ENCODE measurements around the gene TSEN2. TPM values are rescaled to one million over a fixed set of nuclear protein-coding genes. Genes with fewer than 3 reads are reported as not detected.
A peak's percentile ranks its signal among the peaks of the same experiment; 100 is the strongest.

Gene TSEN2
- total and polyA plus RNA-seq, 2 of the 13 experiments (the other 11 are each of a cell fraction or from before 2014, with no cell fraction given): 11.0 to 17.3 TPM

DNA sequence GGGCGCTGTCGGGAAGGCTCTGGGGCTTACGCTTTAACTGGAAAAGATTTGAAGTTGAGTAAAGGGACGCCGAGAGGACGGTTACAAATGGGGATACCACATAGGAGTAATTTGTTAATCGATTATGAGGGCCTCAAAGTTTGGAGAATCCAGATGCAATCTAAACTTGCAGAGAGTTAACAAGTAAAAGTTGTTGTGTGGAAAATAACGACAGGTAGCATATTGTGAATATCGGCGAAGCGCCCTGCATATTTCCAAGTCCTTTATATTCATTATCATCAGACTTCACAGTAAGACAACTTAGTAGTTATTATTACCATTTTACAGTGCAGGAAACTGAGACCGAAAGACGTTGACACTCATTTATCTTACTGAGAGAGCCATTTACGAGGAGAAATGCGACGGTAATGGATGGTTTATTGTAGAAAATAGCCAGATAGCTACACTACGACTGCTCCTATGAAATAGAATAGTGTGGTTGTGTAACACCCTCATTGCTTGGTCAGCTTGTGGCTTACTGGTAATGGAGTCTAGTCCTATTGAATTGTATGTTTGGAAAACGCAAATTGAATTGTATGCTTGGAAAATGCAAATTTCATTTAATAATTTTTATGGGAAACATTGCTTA is 73.3 kb downstream of the TSEN2 start (continued):
- TF ChIP-seq, protein P1, sequence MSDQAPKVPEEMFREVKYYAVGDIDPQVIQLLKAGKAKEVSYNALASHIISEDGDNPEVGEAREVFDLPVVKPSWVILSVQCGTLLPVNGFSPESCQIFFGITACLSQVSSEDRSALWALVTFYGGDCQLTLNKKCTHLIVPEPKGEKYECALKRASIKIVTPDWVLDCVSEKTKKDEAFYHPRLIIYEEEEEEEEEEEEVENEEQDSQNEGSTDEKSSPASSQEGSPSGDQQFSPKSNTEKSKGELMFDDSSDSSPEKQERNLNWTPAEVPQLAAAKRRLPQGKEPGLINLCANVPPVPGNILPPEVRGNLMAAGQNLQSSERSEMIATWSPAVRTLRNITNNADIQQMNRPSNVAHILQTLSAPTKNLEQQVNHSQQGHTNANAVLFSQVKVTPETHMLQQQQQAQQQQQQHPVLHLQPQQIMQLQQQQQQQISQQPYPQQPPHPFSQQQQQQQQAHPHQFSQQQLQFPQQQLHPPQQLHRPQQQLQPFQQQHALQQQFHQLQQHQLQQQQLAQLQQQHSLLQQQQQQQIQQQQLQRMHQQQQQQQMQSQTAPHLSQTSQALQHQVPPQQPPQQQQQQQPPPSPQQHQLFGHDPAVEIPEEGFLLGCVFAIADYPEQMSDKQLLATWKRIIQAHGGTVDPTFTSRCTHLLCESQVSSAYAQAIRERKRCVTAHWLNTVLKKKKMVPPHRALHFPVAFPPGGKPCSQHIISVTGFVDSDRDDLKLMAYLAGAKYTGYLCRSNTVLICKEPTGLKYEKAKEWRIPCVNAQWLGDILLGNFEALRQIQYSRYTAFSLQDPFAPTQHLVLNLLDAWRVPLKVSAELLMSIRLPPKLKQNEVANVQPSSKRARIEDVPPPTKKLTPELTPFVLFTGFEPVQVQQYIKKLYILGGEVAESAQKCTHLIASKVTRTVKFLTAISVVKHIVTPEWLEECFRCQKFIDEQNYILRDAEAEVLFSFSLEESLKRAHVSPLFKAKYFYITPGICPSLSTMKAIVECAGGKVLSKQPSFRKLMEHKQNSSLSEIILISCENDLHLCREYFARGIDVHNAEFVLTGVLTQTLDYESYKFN (CRISPR knock-in tag; conservative IDR thresholded peaks at IDR 0.05): 0 out of 2 replicates have a peak, but pooled peaks have one; percentile 1
- no peak for TF ChIP-seq ZNF24 (IDR thresholded peaks at IDR 0.05)
- no peak for TF ChIP-seq TCF7L2 (IDR thresholded peaks at IDR 0.05; ENCODE audit: low read depth, low read length)
- no peak for TF ChIP-seq ZNF775 (CRISPR knock-in tag; IDR thresholded peaks at IDR 0.05; ENCODE audit: borderline replicate concordance)
- TF ChIP-seq YEATS2 (CRISPR knock-in tag; IDR thresholded peaks at IDR 0.05; ENCODE audit: borderline replicate concordance): no peak
- TF ChIP-seq CREM (IDR thresholded peaks at IDR 0.05): no peak
- TF ChIP-seq CREM (CRISPR knock-in tag; IDR thresholded peaks at IDR 0.05): no peak
- TF ChIP-seq, protein P2, sequence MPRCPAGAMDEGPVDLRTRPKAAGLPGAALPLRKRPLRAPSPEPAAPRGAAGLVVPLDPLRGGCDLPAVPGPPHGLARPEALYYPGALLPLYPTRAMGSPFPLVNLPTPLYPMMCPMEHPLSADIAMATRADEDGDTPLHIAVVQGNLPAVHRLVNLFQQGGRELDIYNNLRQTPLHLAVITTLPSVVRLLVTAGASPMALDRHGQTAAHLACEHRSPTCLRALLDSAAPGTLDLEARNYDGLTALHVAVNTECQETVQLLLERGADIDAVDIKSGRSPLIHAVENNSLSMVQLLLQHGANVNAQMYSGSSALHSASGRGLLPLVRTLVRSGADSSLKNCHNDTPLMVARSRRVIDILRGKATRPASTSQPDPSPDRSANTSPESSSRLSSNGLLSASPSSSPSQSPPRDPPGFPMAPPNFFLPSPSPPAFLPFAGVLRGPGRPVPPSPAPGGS (CRISPR knock-in tag; IDR thresholded peaks at IDR 0.05): no peak
- TF ChIP-seq ZNF749 (CRISPR knock-in tag; IDR thresholded peaks at IDR 0.05; ENCODE audit: borderline replicate concordance): no peak
- no peak for TF ChIP-seq LCORL (IDR thresholded peaks at IDR 0.05)
- TF ChIP-seq LCORL (CRISPR knock-in tag; IDR thresholded peaks at IDR 0.05): no peak
- no peak for TF ChIP-seq KAT7 (CRISPR knock-in tag; IDR thresholded peaks at IDR 0.05; ENCODE audit: borderline replicate concordance)
- TF ChIP-seq ZFP82 (CRISPR knock-in tag; IDR thresholded peaks at IDR 0.05; ENCODE audit: borderline replicate concordance): no peak
- no peak for TF ChIP-seq PHF8 (CRISPR knock-in tag; IDR thresholded peaks at IDR 0.05)
- TF ChIP-seq, protein P3, sequence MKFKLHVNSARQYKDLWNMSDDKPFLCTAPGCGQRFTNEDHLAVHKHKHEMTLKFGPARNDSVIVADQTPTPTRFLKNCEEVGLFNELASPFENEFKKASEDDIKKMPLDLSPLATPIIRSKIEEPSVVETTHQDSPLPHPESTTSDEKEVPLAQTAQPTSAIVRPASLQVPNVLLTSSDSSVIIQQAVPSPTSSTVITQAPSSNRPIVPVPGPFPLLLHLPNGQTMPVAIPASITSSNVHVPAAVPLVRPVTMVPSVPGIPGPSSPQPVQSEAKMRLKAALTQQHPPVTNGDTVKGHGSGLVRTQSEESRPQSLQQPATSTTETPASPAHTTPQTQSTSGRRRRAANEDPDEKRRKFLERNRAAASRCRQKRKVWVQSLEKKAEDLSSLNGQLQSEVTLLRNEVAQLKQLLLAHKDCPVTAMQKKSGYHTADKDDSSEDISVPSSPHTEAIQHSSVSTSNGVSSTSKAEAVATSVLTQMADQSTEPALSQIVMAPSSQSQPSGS (CRISPR knock-in tag; IDR thresholded peaks at IDR 0.05): no peak
- TF ChIP-seq ZNF124 (CRISPR knock-in tag; IDR thresholded peaks at IDR 0.05): no peak
- TF ChIP-seq ZNF879 (CRISPR knock-in tag; IDR thresholded peaks at IDR 0.05): no peak
- TF ChIP-seq, protein P4, sequence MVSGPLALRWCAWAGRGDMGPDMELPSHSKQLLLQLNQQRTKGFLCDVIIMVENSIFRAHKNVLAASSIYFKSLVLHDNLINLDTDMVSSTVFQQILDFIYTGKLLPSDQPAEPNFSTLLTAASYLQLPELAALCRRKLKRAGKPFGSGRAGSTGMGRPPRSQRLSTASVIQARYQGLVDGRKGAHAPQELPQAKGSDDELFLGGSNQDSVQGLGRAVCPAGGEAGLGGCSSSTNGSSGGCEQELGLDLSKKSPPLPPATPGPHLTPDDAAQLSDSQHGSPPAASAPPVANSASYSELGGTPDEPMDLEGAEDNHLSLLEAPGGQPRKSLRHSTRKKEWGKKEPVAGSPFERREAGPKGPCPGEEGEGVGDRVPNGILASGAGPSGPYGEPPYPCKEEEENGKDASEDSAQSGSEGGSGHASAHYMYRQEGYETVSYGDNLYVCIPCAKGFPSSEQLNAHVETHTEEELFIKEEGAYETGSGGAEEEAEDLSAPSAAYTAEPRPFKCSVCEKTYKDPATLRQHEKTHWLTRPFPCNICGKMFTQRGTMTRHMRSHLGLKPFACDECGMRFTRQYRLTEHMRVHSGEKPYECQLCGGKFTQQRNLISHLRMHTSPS (CRISPR knock-in tag; IDR thresholded peaks at IDR 0.05; ENCODE audit: low read depth): no peak
- TF ChIP-seq, protein P5, sequence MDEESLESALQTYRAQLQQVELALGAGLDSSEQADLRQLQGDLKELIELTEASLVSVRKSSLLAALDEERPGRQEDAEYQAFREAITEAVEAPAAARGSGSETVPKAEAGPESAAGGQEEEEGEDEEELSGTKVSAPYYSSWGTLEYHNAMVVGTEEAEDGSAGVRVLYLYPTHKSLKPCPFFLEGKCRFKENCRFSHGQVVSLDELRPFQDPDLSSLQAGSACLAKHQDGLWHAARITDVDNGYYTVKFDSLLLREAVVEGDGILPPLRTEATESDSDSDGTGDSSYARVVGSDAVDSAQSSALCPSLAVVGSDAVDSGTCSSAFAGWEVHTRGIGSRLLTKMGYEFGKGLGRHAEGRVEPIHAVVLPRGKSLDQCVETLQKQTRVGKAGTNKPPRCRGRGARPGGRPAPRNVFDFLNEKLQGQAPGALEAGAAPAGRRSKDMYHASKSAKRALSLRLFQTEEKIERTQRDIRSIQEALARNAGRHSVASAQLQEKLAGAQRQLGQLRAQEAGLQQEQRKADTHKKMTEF (CRISPR knock-in tag; IDR thresholded peaks at IDR 0.05): peak; percentile 8; the same call in 1 of the 2 replicates
- TF ChIP-seq ZNF589 (CRISPR knock-in tag; conservative IDR thresholded peaks at IDR 0.05): 0 out of 2 replicates have a peak, but pooled peaks have one; percentile 26
- TF ChIP-seq DMAP1 (CRISPR knock-in tag; IDR thresholded peaks at IDR 0.05): peak; percentile 12; the same call in 1 of the 2 replicates
- peak; percentile 87 for TF ChIP-seq CEBPB (IDR thresholded peaks at IDR 0.05; ENCODE audit: borderline replicate concordance, low read depth, low read length)
